Breast epithelium (tissue), 3 donors: ENCODE results near the gene UTP14A.

Source experiments
- CTCF ChIP-seq, 3 donors: fragments of 450-650 bp; IDR thresholded peaks; one replicate each; pipeline ENCODE4 v1.5.1; 2016 to 2017; ENCODE audit warnings: antibody characterized with exemption in 3 of 3, mild to moderate bottlenecking in 3 of 3, moderate library complexity in 3 of 3
- POLR2AphosphoS5 ChIP-seq, 3 donors: sonication (generic); formaldehyde crosslinking; IDR thresholded peaks; one replicate each; pipeline ENCODE4 v1.6.1; 2017; ENCODE audit warnings: antibody characterized with exemption in 3 of 3

- no peak for TF ChIP-seq CTCF (IDR thresholded peaks at IDR 0.05)
- no peak for TF ChIP-seq POLR2AphosphoS5 (IDR thresholded peaks at IDR 0.05)
Measured at GRCh38 chrX:129953334-129953648, 47.3 kb downstream of the UTP14A start.
